Measurements from ENCODE around the gene ID4. TPM values are rescaled to one million over a fixed set of nuclear protein-coding genes. Genes with fewer than 3 reads are reported as not detected.

The ID4 gene
- total and polyA plus RNA-seq, 2 of the 8 experiments (the other 6 are each of a cell fraction or from before 2014, with no cell fraction given) = 2.0 to 8.3 TPM

DNA sequence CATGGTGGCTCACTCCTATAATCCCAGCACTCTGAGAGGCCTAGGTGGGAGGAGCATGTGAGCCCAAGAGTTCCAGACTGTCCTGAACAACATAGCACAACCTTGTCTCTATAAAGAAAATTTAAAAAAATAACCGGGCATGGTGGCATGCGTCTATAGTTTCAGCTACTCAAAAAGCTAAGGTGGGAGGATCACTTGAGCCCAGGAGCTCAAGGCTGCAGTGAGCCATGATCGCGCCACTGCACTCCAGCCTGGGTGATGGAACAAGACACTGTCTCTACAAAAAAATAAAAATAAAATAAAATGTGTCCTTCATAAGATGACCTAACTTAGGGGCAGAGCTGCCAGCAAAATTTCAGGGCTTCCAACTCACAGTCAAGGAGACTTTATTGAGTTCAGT is 12.6 kb downstream of the ID4 start:
- H2BK120ac ChIP-seq (replicated peaks; ENCODE audit: low read depth, low read length) = no peak overlapping the region
- no peak overlapping the region for H3K14ac ChIP-seq (ENCODE audit: insufficient read length)
- no peak overlapping the region for H3K23ac ChIP-seq (ENCODE audit: insufficient read length)
- no peak overlapping the region for H2BK20ac ChIP-seq (ENCODE audit: low read length)
- TF ChIP-seq SRF (IDR thresholded peaks at IDR 0.05; ENCODE audit: low read depth, low read length) = no peak
- no peak for TF ChIP-seq TAF7 (optimal IDR thresholded peaks at IDR 0.05; ENCODE audit: borderline replicate concordance, low read depth, low read length)
- TF ChIP-seq TBP (IDR thresholded peaks at IDR 0.05; ENCODE audit: low read depth, low read length) = no peak
- no peak for TF ChIP-seq KDM1A (IDR thresholded peaks at IDR 0.05; ENCODE audit: borderline replicate concordance, low read length)
- no peak for TF ChIP-seq POU5F1 (IDR thresholded peaks at IDR 0.05; ENCODE audit: low read depth, low read length)
- no peak for TF ChIP-seq CBX5 (IDR thresholded peaks at IDR 0.05; ENCODE audit: low read depth, low read length)
- no peak for TF ChIP-seq TEAD4 (IDR thresholded peaks at IDR 0.05; ENCODE audit: low read depth, low read length)
- no peak for TF ChIP-seq PHF8 (conservative IDR thresholded peaks at IDR 0.05; ENCODE audit: low read depth, low read length)
- TF ChIP-seq CEBPB (IDR thresholded peaks at IDR 0.05; ENCODE audit: low read depth, low read length) = no peak
- TF ChIP-seq, protein P1, sequence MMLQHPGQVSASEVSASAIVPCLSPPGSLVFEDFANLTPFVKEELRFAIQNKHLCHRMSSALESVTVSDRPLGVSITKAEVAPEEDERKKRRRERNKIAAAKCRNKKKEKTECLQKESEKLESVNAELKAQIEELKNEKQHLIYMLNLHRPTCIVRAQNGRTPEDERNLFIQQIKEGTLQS (IDR thresholded peaks at IDR 0.05; ENCODE audit: insufficient read depth, low read depth, low read length) = no peak
- no peak for TF ChIP-seq JUN (IDR thresholded peaks at IDR 0.05; ENCODE audit: low read depth, low read length)
- H3K4me1 ChIP-seq (replicated peaks in 1 of 4; ENCODE audit: control insufficient read depth in 3 of 4, insufficient read depth in 4 of 4, low read length in 3 of 4) = peaks cover 4 to 6% (median 5%) of the 10 kb centered on the region in 4 experiments; a peak in 6 of 7 replicates
- H2BK5ac ChIP-seq (ENCODE audit: low read depth, low read length) = no peak overlapping the region
- DNase-seq (ENCODE audit: low read depth in 1 of 2, low spot score in 2 of 2) (no peak), FAIRE-seq (no peak)
- no peaks in the 10 kb centered on the region for H3K23me2 ChIP-seq (ENCODE audit: low read depth, low read length)
- no peaks in the 10 kb centered on the region for H4K20me1 ChIP-seq (replicated peaks in 1 of 2; ENCODE audit: control insufficient read depth in 1 of 2, insufficient read depth in 2 of 2, low read length in 2 of 2)
- no peak overlapping the region for H4K91ac ChIP-seq (replicated peaks; ENCODE audit: insufficient read length, low read length)
- ChIA-PET CTCF (ENCODE audit: partially characterized antibody) (interaction anchor here (1.6 to 2.1 kb wide), 3 partner anchors 11 to 378 kb away, joined by 3 to 10 read pairs (median 3); partner anchors contain the start of gene ID4), POLR2A (ENCODE audit: partially characterized antibody) (interaction anchor here (8.0 kb wide), 1 partner anchor 13 kb away, joined by 48 read pairs; the partner anchor contains the start of gene ID4)
- no peak overlapping the region for H2AFZ ChIP-seq (ENCODE audit: low read length)
- no peak overlapping the region; the same call in 1 of the 2 replicates for H2BK15ac ChIP-seq (ENCODE audit: low read length)
- no peak overlapping the region for H3K56ac ChIP-seq (replicated peaks; ENCODE audit: insufficient read length, low read depth, low read length)
- no peak overlapping the region for H3K9ac ChIP-seq (replicated peaks in 1 of 4; ENCODE audit: extremely low read depth in 1 of 4, low read depth in 3 of 4, low read length in 3 of 4)
- no peaks in the 10 kb centered on the region for H3K36me3 ChIP-seq (ENCODE audit: control insufficient read depth in 2 of 4, insufficient read depth in 4 of 4, low read length in 3 of 4)
- no peaks in the 10 kb centered on the region for H3K27me3 ChIP-seq (replicated peaks in 1 of 4; ENCODE audit: control insufficient read depth in 3 of 4, extremely low read depth in 1 of 4, insufficient read depth in 3 of 4, low read length in 3 of 4)
- H3K4me2 ChIP-seq (ENCODE audit: insufficient read depth in 1 of 2, low read depth in 2 of 2, low read length in 2 of 2) = no peak overlapping the region
- no peak overlapping the region for H3K18ac ChIP-seq (ENCODE audit: extremely low read depth, low read length)
- no peak overlapping the region for H2AK5ac ChIP-seq (ENCODE audit: low read depth, low read length)
- no peak overlapping the region for H3K27ac ChIP-seq (ENCODE audit: low read depth, low read length)
- H3K79me2 ChIP-seq (ENCODE audit: control insufficient read depth in 1 of 2, insufficient read depth in 2 of 2, low read length in 2 of 2) = no peaks in the 10 kb centered on the region
- H3K9me3 ChIP-seq (ENCODE audit: insufficient read depth in 2 of 2, low read depth in 1 of 2, low read length in 1 of 2) = no peaks in the 10 kb centered on the region
- no peak overlapping the region for H4K8ac ChIP-seq (ENCODE audit: extremely low read depth, insufficient read depth, low read length)
- H3K4me3 ChIP-seq (ENCODE audit: extremely low read depth in 1 of 4, insufficient read depth in 2 of 4, low read depth in 3 of 4, low read length in 4 of 4) = no peak overlapping the region
- H3K79me1 ChIP-seq (ENCODE audit: low read depth, low read length) = no peaks in the 10 kb centered on the region
- no peak overlapping the region for H4K5ac ChIP-seq (ENCODE audit: insufficient read length, low read depth, low read length)
- 90% methylated on average over 4 of the region's 4 CpGs; no CpG with 5 or more reads in 1 of the 2 experiments for WGBS, 2 experiments (ENCODE audit: extremely low coverage in 1 of 2, insufficient coverage in 1 of 2, insufficient read length in 1 of 2, insufficient replicate concordance in 2 of 2, low coverage in 1 of 2, low lambda C conversion rate in 2 of 2, missing lambda C conversion rate in 1 of 2)
- no peak overlapping the region for H3K4ac ChIP-seq (replicated peaks; ENCODE audit: insufficient read length, low read depth, low read length)
- H2BK12ac ChIP-seq (ENCODE audit: low read depth, low read length) = no peak overlapping the region

Measured in H1 (cell line).